CD4-positive, alpha-beta T cell (primary cell): ENCODE measurements around the gene SLC35F1. TPM values are rescaled to one million over a fixed set of nuclear protein-coding genes. Genes with fewer than 3 reads are reported as not detected.

ENCODE experiments used
- ATAC-seq: fragments of 200-7000 bp; cut with Tn5 transposase; one replicate; pipeline ENCODE4 v1.10.0; 2022; ENCODE audit warnings: mild to moderate bottlenecking; ENCODE audit not compliant: poor library complexity
- CTCF ChIA-PET: fragments of 350-600 bp; sonication (Branson Sonifier 250); formaldehyde crosslinking; loops from one replicate; lab custom pipeline; 2021; ENCODE audit warnings: antibody characterized with exemption, inconsistent platforms; lab: Charles Lee
- POLR2A ChIA-PET: fragments of 350-600 bp; sonication (Branson Sonifier 250); formaldehyde crosslinking; loops from one replicate; lab custom pipeline; 2021; ENCODE audit warnings: antibody characterized with exemption, inconsistent platforms; lab: Charles Lee
- DNase-seq, 14 experiments: peaks; one replicate each; pipeline ENCODE4 v3.0.0-alpha.2; 2013 to 2020; ENCODE audit warnings: mixed read lengths in 2 of 14
- H3K27ac ChIP-seq, 2 donors: one replicate each; pipeline versions ENCODE4 v1.5.1 to v1.7.0; 2013; ENCODE audit warnings: low read length in 2 of 2, low read depth in 1 of 2, mild to moderate bottlenecking in 1 of 2
- H3K27me3 ChIP-seq, 2 experiments: 1 replicate in 1 of 2; 2 replicates in 1 of 2; pipeline versions ENCODE4 v1.6.1 to v1.7.0; 2013; ENCODE audit warnings: low read length in 2 of 2, control low read depth in 1 of 2, mild to moderate bottlenecking in 1 of 2, moderate library complexity in 1 of 2; ENCODE audit not compliant: insufficient read depth in 2 of 2, control insufficient read depth in 1 of 2
- H3K36me3 ChIP-seq: one replicate; pipeline ENCODE4 v1.6.1; 2013; ENCODE audit warnings: low read length, control low read depth; ENCODE audit not compliant: insufficient read depth
- H3K4me1 ChIP-seq: one replicate; pipeline ENCODE4 v1.6.1; 2013; ENCODE audit warnings: low read length, control low read depth; ENCODE audit not compliant: insufficient read depth
- H3K4me3 ChIP-seq: one replicate; pipeline ENCODE4 v1.5.1; 2013; ENCODE audit warnings: mild to moderate bottlenecking, low read length, moderate library complexity
- H3K9me3 ChIP-seq, 2 experiments: 1 replicate in 1 of 2; 2 replicates in 1 of 2; pipeline versions ENCODE4 v1.6.1 to v1.7.0; 2013; ENCODE audit warnings: low read length in 2 of 2, mild to moderate bottlenecking in 2 of 2, control low read depth in 1 of 2, moderate library complexity in 1 of 2; ENCODE audit not compliant: control insufficient read depth in 1 of 2, insufficient read depth in 1 of 2
- H3K27ac Mint-ChIP-seq: one replicate; pipeline ENCODE4 v1.8.0; 2020; ENCODE audit warnings: mixed read lengths
- H3K27me3 Mint-ChIP-seq: one replicate; pipeline ENCODE4 v1.8.0; 2021; ENCODE audit warnings: mixed read lengths
- H3K36me3 Mint-ChIP-seq: one replicate; pipeline ENCODE4 v1.8.0; 2021; ENCODE audit warnings: low read depth, mixed read lengths
- H3K4me1 Mint-ChIP-seq: one replicate; pipeline ENCODE4 v1.8.0; 2021; ENCODE audit warnings: low read depth, mixed read lengths
- H3K4me3 Mint-ChIP-seq: one replicate; pipeline ENCODE4 v1.8.0; 2020; ENCODE audit warnings: mild to moderate bottlenecking, mixed read lengths
- H3K9me3 Mint-ChIP-seq: one replicate; pipeline ENCODE4 v1.8.0; 2020; ENCODE audit warnings: mixed read lengths
- CTCF ChIP-seq: fragments of 200-600 bp; IDR thresholded peaks from one replicate; pipeline ENCODE4 v1.8.0; 2022; ENCODE audit warnings: antibody characterized with exemption, mild to moderate bottlenecking
- intact Hi-C, 2 experiments: fragments of 100-400 bp; cut with DNase I in 1 of 2; cut with micrococcal nuclease in 1 of 2; formaldehyde crosslinking; loops; one replicate each; pipeline versions ENCODE4 v1.15.1 to v1.9.0; 2023 to 2025; cut with DNase I, micrococcal nuclease
- total RNA-seq, 174 experiments: library from RNA in 2 of 174; stranded (reverse) in 2 of 174; gene quantifications; one replicate each; pipeline ENCODE4 v1.2.3 and lab custom pipeline; 2021 to 2026

SLC35F1 gene
- total RNA-seq, 2 experiments from 2014 or later, result not detected

- POLR2A ChIA-PET, result no interaction called here
- H3K9me3 Mint-ChIP-seq, result no peaks in the 10 kb centered on the region
- H3K4me3 Mint-ChIP-seq, result no peak overlapping the region
- H3K4me3 ChIP-seq, result no peak overlapping the region
- H3K27ac ChIP-seq, result no peak overlapping the region
- ATAC-seq, result no peak
- H3K4me1 ChIP-seq, result no peaks in the 10 kb centered on the region
- H3K27ac Mint-ChIP-seq, result no peak overlapping the region
- H3K36me3 Mint-ChIP-seq, result no peaks in the 10 kb centered on the region
- intact Hi-C loops, result no loop called here
- DNase-seq, result no peak
- no peaks in the 10 kb centered on the region for H3K27me3 ChIP-seq
- TF ChIP-seq CTCF, result no peak
- no peaks in the 10 kb centered on the region for H3K4me1 Mint-ChIP-seq
- H3K27me3 Mint-ChIP-seq, result no peaks in the 10 kb centered on the region
- H3K9me3 ChIP-seq, result no peaks in the 10 kb centered on the region
- CTCF ChIA-PET, result no interaction called here
- no peaks in the 10 kb centered on the region for H3K36me3 ChIP-seq
Observed at GRCh38 chr6:118197539-118197938, 290.5 kb downstream of the SLC35F1 start.

- Histone ChIP-seq H3K36me3 (no peaks in the 10 kb centered on the region), H3K9me3 (no peaks in the 10 kb centered on the region), H3K4me3 (no peak overlapping the region), H3K4me1 (no peaks in the 10 kb centered on the region), H3K27me3 (no peaks in the 10 kb centered on the region), H3K27ac (no peak overlapping the region)
- no peak for DNase-seq
- POLR2A ChIA-PET, result no interaction called here
- no peaks in the 10 kb centered on the region for H3K27me3 Mint-ChIP-seq
- H3K27ac Mint-ChIP-seq, result no peak overlapping the region
- H3K36me3 Mint-ChIP-seq, result no peaks in the 10 kb centered on the region
- intact Hi-C loops, result no loop called here
- no peak for ATAC-seq
- CTCF ChIA-PET, result no interaction called here
- H3K4me3 Mint-ChIP-seq, result no peak overlapping the region
- TF ChIP-seq CTCF, result no peak
- no peaks in the 10 kb centered on the region for H3K4me1 Mint-ChIP-seq
- no peaks in the 10 kb centered on the region for H3K9me3 Mint-ChIP-seq
Observed at GRCh38 chr6:118198746-118199145, 291.7 kb downstream of the SLC35F1 start.

GRCh38 chr6:118200160-118200559 is 293.1 kb downstream of the SLC35F1 start:
- no peaks in the 10 kb centered on the region for H3K36me3 Mint-ChIP-seq
- TF ChIP-seq CTCF, result no peak
- Histone ChIP-seq H3K36me3 (no peaks in the 10 kb centered on the region), H3K4me1 (no peaks in the 10 kb centered on the region), H3K9me3 (no peaks in the 10 kb centered on the region), H3K4me3 (no peak overlapping the region), H3K27me3 (no peaks in the 10 kb centered on the region), H3K27ac (no peak overlapping the region)
- no peak overlapping the region for H3K27ac Mint-ChIP-seq
- intact Hi-C loops, result no loop called here
- POLR2A ChIA-PET, result no interaction called here
- no peak overlapping the region for H3K4me3 Mint-ChIP-seq
- H3K27me3 Mint-ChIP-seq, result no peaks in the 10 kb centered on the region
- ATAC-seq, result no peak
- no peak for DNase-seq
- CTCF ChIA-PET, result no interaction called here
- H3K9me3 Mint-ChIP-seq, result no peaks in the 10 kb centered on the region
- no peaks in the 10 kb centered on the region for H3K4me1 Mint-ChIP-seq
